KG1 (cell line): ENCODE results near the gene PTPRG.

Source experiments
- DNase-seq: peaks from one replicate; lab custom pipeline; 2025; lab: John Stamatoyannopoulos, UW

Gene PTPRG

GRCh38 chr3:61896251-61896650 is 334.9 kb downstream of the PTPRG start:
- DNase-seq: no peak

DNA sequence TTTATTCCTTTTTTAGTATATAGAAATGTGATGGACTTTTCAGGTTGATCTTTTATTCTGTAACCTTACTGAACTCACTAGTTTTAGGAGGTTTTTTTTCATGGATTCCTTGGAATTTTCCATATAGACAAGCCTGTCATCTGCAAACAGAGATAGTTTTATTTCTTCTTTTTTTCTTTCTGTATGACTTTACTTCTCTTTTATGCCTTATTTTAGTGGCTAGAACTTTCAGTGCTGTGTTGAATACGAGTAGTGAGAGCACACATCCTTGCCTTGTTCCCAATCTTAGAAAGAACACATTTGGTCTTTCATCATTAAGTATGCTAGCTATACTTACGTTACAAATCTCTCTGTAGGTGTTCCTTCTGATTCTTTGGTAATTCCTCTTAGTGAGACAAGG is 336.5 kb downstream of the PTPRG start:
- no peak for DNase-seq

DNA sequence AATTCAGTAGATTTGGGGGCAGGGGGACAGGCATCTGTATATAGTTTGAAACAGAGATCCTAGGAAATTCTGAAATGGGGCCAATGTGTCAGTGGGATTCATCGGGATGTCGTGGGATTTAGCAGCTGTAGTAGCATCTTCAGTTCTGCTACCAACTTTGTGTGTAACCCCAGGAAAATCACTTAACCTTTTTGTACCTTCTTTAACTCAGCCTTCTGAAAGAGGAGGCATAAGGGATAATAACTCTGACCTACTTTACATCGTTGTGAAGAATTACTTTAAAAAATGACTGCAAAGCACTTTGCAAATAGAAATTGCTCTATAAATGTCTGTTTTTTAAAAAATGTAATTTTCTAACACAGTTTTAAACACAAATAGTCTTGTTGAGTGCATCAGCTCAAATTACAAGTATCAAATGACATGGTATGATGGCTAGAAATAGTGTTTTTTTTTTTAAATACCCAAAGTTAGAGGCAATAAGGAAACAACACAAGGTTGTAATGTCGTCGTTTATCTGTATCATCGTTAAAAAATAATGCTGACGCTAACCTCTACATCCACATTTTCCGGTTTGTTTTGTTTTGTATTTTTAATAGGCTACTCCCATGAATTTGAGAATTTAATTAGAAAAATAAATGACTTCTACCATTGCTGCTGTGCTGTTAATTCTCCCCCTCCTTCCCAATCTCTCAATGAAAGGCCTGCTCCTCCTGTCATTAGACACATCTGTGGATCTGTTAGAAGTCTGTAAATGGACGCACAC is 338.5 kb downstream of the PTPRG start:
- DNase-seq: no peak

- no peak for DNase-seq
Observed at GRCh38 chr3:61901496-61901895, 340.1 kb downstream of the PTPRG start.

- DNase-seq: no peak
Observed at GRCh38 chr3:61901986-61902385, 340.6 kb downstream of the PTPRG start.

DNA sequence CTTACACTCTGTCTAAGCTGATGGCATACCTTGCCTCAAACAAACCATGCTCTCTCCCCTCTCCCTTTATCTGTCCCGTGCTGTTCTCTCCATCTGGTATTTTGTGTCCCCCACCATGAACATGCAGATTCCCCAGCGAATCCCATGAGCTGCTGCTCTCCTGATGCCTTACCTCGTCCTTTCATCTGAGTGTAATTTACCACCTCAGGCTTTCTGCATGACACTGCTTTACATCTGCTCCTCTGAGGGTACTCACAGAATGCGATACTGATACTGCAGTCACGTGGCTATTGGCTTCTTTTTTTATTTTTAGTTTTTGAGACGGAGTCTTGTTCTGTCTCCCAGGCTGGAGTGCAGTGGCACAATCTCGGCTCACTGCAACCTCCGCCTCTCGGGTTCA is 341.7 kb downstream of the PTPRG start:
- no peak for DNase-seq

DNA sequence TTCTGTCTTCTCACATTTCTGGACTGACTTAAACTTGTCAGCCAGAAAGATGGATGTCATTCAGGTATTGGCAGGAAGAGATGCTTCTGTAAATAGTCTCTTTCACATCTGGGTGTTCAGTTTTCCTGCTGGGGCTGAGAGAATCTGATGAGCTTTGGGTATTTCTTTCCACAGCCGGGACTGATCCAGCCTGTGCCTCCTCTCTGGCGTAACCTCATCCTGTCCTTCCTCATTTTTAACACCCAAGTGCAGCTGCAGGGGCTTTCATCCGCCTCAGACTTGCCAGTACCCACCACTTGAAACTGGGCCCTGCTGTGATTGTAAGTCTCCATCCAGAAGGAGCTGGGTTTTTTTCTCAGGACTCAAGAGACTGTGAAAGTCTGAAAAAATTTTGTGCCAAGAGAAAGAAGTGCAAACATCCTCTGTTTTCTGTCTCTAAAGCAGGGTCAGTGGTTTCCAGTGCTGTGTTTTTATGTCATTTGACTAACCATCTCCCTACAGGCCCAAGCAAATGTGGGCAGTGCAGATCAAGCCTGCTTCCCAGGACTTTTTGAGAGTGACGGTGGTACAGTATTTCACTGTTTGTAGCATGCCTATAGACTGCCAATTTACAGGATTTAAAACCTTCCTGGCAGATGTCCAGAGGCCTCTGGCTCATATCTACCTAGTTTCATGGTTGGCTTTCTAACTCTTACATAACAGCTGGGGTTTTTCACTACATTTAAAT is 342.7 kb downstream of the PTPRG start:
- DNase-seq: no peak

DNA sequence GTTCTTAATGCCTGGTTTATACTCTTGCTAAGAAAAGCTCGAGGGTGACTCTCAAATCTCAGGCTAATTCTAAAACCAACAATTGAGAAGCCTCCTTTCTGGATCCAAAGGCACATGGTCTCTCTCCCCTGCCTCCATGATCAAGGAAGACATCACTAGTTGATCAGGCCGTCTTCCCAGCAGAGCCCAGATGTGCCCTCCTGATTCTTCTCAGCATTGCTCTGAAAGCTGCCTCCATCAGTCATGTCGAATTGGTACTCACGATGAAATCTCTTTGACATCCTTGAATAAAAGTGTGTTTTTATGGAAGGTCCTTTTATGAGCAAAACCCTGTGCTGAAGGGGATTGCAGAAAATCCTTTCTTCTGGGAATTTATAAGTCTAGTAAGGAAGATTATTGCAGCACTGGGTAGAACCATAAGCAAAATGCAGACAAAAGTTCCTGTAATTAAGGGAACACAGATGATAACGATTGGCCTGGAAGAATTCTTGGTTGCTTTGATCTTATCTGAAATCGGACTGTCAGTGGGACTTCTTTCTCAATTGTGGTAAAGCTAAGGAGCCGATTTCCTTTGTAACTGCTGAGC is 345.9 kb downstream of the PTPRG start:
- no peak for DNase-seq

GRCh38 chr3:61908382-61908781 is 347.0 kb downstream of the PTPRG start:
- no peak for DNase-seq

DNA sequence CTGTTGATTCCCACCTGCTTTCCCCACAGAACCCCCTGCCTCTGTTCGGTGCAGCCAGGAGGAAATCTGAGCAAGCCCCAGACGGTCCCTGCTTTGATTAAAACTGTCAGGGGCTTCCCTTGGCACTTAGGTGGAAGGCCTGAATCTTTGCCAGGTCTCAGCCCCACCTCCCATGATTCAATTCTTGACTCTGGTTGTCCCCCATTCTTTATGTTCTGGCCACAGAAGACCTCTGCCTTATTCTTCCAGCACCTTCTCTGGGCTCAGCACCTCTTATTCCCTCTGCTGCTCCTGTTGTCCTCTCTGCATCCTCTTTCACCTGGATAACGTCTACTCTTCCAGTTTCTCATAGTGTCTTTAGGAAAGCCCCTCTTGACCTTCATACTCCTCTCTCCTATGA is 349.4 kb downstream of the PTPRG start:
- DNase-seq: no peak

DNA sequence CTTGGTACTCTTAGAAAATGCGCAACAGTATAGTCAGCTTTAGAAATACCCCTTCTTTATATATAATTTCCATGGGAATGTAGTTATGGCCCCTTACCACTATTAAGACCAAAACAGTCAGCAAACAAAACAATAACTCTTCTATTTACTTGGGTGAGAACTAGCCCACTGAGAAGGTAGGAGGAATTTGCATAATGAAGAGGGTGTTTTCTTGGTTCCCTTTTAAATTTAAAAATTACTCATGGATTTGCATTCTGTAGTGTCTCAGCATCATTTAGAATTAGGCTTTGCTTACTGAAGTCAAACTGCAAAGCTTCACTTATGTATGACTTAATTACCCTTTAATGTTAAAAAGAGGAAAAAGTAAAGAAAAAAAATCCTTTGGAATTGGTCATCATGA is 350.8 kb downstream of the PTPRG start:
- no peak for DNase-seq

DNA sequence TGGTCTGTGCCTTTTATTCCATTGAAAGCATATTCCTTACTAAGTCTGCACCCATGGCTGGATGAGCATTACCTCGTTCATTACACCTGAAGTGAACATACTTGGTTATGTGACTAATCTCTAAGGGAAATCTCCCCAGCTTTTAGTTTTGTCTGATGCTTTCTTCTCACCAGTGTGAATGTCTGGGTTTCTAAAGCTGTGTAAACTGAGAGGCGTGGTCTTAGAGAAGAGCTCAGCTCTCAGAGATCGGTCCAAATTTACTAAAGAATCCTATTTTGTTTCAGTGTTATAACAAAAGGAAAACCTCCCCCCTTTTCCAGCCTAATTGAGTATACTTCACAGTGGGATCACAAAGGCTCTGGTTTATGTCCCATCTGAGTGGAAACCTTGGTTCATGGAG is 352.3 kb downstream of the PTPRG start:
- no peak for DNase-seq

DNA sequence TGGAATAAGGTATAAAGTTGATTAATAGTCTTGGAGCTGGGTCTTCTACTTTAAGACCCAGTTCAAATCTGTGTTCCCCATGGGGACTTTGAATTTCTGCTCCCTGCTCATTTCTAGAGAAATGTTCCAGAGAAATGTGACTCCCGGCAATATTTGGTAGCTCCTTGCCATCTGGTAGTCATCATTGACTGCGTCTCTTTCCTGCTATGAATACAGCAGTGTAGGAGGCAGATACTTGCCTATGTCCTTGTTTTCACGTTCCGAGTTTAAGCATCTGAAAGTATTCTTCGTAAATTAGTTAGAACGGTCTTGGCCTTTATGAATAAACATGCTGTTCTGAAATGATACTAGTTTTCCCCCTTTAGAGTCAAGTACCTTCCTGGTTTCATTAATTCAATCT is 352.9 kb downstream of the PTPRG start:
- no peak for DNase-seq

GRCh38 chr3:61915296-61915695 is 353.9 kb downstream of the PTPRG start:
- no peak for DNase-seq

GRCh38 chr3:61919371-61919770 is 358.0 kb downstream of the PTPRG start:
- DNase-seq: no peak

DNA sequence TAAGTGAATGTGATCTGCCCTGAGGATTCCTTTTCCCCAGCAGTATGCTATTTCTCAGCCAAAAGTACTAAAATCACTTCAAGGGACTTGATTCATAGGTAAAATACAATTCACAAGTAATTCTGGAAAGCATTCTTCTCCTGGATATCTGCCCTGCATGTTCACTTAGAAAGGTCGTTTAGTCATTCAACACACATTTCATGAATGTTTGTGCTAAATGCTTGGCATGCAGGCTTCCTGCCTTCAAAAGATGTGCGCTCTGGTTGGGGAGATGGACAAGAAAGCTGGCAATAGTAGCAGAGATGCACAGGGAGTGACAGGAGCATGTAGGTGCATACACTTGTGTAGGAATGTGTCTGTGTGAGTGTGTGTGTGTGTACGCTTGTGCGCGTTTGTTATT is 360.7 kb downstream of the PTPRG start:
- DNase-seq: no peak

DNA sequence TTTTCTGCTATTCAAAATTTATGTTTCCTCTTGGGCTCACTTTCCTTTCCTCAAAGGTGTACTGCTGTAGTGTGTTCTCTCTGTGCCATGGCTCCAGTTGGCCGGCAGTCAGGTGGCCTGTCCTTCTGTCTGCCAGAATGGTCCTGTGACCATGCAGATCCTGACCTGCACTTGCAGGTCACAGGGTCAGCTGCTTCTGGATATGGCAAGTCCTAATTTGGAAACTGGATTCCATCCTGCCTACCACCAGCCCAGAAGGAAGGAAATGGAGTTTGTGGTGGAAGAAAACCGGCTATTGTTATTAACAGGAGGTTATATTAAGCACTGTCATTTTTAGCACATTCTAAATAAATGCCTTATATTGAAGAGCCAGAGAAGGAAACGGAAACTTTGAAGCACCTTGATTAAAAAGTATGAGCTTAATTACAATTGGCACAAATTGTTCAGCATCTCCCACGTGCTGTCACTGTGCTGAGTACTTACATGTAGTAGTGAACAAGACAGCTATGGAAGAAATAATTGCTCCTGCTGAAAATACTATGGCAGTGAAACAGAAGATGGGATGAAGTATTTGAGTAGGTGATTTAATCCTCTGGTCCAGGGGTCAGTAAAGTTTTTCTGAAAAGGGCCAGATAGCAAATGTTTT is 362.8 kb downstream of the PTPRG start:
- DNase-seq: no peak

DNA sequence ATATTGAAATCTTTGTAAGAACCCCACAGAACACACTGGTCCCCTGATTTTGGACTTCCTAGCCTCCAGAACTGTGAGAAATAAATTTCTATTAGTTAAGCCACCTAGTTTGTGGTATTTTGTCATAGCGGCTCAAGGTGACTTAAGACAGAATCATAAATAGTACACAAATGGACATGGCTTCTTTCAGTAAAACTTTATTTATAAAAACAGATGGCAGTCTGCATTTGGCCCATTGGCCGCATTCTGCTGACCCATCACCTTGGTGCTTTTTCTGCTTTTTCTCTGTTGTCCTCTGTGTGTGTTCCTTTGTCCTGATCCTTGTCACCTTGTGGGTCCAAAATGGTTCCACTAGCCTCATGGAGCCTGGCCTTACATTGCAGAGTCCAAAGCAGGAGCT is 363.6 kb downstream of the PTPRG start:
- no peak for DNase-seq

- no peak for DNase-seq
Observed at GRCh38 chr3:61925721-61926120, 364.4 kb downstream of the PTPRG start.

GRCh38 chr3:61926923-61927322 is 365.6 kb downstream of the PTPRG start:
- DNase-seq: no peak

- DNase-seq: no peak
Observed at GRCh38 chr3:61927332-61927731, 366.0 kb downstream of the PTPRG start.

DNA sequence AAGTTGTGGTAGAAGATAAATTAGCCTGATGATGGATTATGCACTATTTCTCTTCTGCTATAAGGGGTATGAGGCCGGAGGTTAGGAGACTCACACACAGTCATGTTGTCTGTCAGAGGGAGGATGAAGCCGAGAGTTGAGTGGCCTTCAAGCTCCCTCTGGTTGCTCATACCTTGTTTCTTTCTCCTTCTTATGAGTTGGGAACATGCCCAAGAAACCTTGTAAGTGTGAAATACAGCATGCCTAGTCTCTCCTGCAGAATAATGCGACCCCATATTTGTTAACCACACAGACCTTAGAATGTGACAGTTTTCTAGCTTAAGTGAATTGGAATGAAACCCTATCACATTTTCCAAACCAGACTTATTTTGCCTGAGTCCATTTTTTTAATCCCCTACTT is 366.7 kb downstream of the PTPRG start:
- no peak for DNase-seq

GRCh38 chr3:61928776-61929314 is 367.5 kb downstream of the PTPRG start:
- no peak for DNase-seq
